ENCODE measurements around the gene DYRK3. TPM values are rescaled to one million over a fixed set of nuclear protein-coding genes. Genes with fewer than 3 reads are reported as not detected.

Gene DYRK3
- total and polyA plus RNA-seq, 10 of the 15 experiments (the other 5 are each of a cell fraction or from before 2014, with no cell fraction given) = 1.6 to 12.9 (median 10.3) TPM

DNA sequence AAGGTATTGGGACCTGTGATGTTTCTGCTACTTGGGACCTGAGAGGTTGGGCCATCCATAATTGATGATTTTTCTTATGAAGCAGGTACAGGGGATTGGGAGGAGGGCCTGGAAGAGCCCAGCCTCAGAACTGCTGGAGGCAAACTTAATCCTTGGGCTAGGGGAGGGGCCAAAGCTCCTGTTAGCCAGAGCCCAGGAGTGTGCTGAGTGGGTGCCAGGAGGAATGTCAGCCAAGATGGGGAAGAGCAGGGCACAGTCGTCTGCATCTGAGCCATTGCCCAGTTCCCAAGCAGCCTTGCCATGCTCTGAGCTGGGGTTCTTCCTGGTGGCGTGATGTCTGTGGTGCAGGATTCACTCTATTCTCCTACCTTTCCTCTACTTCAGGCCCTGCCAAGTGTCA, 55.2 kb downstream of the DYRK3 start:
- Histone ChIP-seq H3K4me3 (no peak overlapping the region), H3K27me3 (replicated peaks in 1 of 2; ENCODE audit: control insufficient read depth in 2 of 2, insufficient read depth in 2 of 2, low read length in 1 of 2) (no peaks in the 10 kb centered on the region), H3K9me3 (replicated peaks; ENCODE audit: control insufficient read depth, insufficient read depth, low read length) (no peaks in the 10 kb centered on the region), H3K9ac (ENCODE audit: control insufficient read depth, insufficient read depth, low read length) (no peak overlapping the region), H2AFZ (ENCODE audit: control insufficient read depth, low read depth, low read length) (no peak overlapping the region), H3K4me1 (ENCODE audit: control insufficient read depth, insufficient read depth, low read length) (peaks cover 3% of the 10 kb centered on the region), H3K4me2 (ENCODE audit: control insufficient read depth, insufficient read depth) (no peak overlapping the region; the same call in 1 of the 2 replicates), H3K79me2 (ENCODE audit: control insufficient read depth, insufficient read depth, low read length) (peaks cover 84% of the 10 kb centered on the region), H4K20me1 (ENCODE audit: control insufficient read depth, insufficient read depth) (peaks cover 15% of the 10 kb centered on the region), H3K27ac (ENCODE audit: control insufficient read depth, insufficient read depth) (no peak overlapping the region), H3K36me3 (ENCODE audit: control insufficient read depth in 2 of 2, insufficient read depth in 2 of 2, low read length in 1 of 2) (peaks cover under 1 to 3% of the 10 kb centered on the region in 2 experiments; a peak in 3 of 4 replicates)
- intact Hi-C loops (cut with micrococcal nuclease; ENCODE audit: unreplicated experiment) = no loop called here
- ChIA-PET CTCF (interaction anchor here (0.7 to 7.3 kb wide), 17 partner anchors 10 to 293 kb away, joined by 3 to 45 read pairs (median 4); partner anchors contain the start of gene IL19), RAD21 (ENCODE audit: unreplicated experiment) (interaction anchor here (0.9 to 4.3 kb wide), 9 partner anchors 10 to 292 kb away, joined by 3 to 14 read pairs (median 6); partner anchors contain the start of gene IL19), SMC1A (ENCODE audit: uncharacterized antibody, unreplicated experiment) (interaction anchor here (0.6 to 9.6 kb wide), 9 partner anchors 10 to 171 kb away, joined by 3 to 222 read pairs (median 6); no protein-coding TSS in a partner anchor), POLR2A (interaction anchor here (1.2 to 18.5 kb wide), 3 partner anchors 18 to 25 kb away, joined by 3 to 334 read pairs (median 6); no protein-coding TSS in a partner anchor)
- BruUV-seq (replicated peaks) = no TSS peak
- TF ChIP-seq RELA (IDR thresholded peaks at IDR 0.05; ENCODE audit: borderline replicate concordance, partially characterized antibody) (no peak), ZNF207 (IDR thresholded peaks at IDR 0.05; ENCODE audit: borderline replicate concordance) (no peak), NBN (IDR thresholded peaks at IDR 0.05) (no peak), SIN3A (IDR thresholded peaks at IDR 0.05; ENCODE audit: low read depth, low read length) (no peak), NRF1 (conservative IDR thresholded peaks at IDR 0.05; ENCODE audit: low read depth, low read length) (no peak)
- TF ChIP-seq, protein P1, sequence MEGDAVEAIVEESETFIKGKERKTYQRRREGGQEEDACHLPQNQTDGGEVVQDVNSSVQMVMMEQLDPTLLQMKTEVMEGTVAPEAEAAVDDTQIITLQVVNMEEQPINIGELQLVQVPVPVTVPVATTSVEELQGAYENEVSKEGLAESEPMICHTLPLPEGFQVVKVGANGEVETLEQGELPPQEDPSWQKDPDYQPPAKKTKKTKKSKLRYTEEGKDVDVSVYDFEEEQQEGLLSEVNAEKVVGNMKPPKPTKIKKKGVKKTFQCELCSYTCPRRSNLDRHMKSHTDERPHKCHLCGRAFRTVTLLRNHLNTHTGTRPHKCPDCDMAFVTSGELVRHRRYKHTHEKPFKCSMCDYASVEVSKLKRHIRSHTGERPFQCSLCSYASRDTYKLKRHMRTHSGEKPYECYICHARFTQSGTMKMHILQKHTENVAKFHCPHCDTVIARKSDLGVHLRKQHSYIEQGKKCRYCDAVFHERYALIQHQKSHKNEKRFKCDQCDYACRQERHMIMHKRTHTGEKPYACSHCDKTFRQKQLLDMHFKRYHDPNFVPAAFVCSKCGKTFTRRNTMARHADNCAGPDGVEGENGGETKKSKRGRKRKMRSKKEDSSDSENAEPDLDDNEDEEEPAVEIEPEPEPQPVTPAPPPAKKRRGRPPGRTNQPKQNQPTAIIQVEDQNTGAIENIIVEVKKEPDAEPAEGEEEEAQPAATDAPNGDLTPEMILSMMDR (IDR thresholded peaks at IDR 0.05 in 2 of 3, conservative IDR thresholded peaks at IDR 0.05 in 1 of 3; ENCODE audit: control insufficient read depth in 2 of 3, extremely low read depth in 1 of 3, insufficient read depth in 1 of 3, low read depth in 3 of 3, low read length in 3 of 3) = no peak
- TF ChIP-seq, protein P2, sequence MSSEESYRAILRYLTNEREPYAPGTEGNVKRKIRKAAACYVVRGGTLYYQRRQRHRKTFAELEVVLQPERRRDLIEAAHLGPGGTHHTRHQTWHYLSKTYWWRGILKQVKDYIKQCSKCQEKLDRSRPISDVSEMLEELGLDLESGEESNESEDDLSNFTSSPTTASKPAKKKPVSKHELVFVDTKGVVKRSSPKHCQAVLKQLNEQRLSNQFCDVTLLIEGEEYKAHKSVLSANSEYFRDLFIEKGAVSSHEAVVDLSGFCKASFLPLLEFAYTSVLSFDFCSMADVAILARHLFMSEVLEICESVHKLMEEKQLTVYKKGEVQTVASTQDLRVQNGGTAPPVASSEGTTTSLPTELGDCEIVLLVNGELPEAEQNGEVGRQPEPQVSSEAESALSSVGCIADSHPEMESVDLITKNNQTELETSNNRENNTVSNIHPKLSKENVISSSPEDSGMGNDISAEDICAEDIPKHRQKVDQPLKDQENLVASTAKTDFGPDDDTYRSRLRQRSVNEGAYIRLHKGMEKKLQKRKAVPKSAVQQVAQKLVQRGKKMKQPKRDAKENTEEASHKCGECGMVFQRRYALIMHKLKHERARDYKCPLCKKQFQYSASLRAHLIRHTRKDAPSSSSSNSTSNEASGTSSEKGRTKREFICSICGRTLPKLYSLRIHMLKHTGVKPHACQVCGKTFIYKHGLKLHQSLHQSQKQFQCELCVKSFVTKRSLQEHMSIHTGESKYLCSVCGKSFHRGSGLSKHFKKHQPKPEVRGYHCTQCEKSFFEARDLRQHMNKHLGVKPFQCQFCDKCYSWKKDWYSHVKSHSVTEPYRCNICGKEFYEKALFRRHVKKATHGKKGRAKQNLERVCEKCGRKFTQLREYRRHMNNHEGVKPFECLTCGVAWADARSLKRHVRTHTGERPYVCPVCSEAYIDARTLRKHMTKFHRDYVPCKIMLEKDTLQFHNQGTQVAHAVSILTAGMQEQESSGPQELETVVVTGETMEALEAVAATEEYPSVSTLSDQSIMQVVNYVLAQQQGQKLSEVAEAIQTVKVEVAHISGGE (CRISPR knock-in tag; IDR thresholded peaks at IDR 0.05) = no peak
- DNase-seq (ENCODE audit: low read depth, low spot score) = no peak
- FAIRE-seq = no peak
- 85% methylated on average over 2 of the region's 2 CpGs for WGBS (ENCODE audit: insufficient coverage, insufficient replicate concordance, low lambda C conversion rate, missing lambda C conversion rate)
- in situ Hi-C loops (cut with MboI) = no loop called here
- ATAC-seq = no peak
